SK-N-SH (cell line): ENCODE data around the gene ERC2.

ENCODE experiments used
- EZH2phosphoT487 ChIP-seq: fragments of 200-600 bp; sonication (generic); IDR thresholded peaks from 2 replicates; pipeline ENCODE4 v1.6.1; 2017; ENCODE audit warnings: low read depth, mixed run types, mild to moderate bottlenecking, antibody characterized with exemption, moderate library complexity, borderline replicate concordance
- MXI1 ChIP-seq: IDR thresholded peaks from 2 replicates; pipeline ENCODE4 v1.6.1; 2012; ENCODE audit warnings: mild to moderate bottlenecking, low read depth, low read length, improper control_type of control experiment
- POLR2AphosphoS5 ChIP-seq: IDR thresholded peaks from 2 replicates; pipeline ENCODE4 v1.6.1; 2012; ENCODE audit warnings: low read depth, low read length
- TAF1 ChIP-seq: IDR thresholded peaks from 2 replicates; pipeline ENCODE4 v1.6.1; 2012; ENCODE audit warnings: low read depth, mild to moderate bottlenecking, low read length, moderate library complexity, borderline replicate concordance
- TF ChIP-seq, protein P1 (sequence below): fragments of 200-600 bp; sonication (generic); IDR thresholded peaks from 2 replicates; pipeline ENCODE4 v1.6.1; 2017; ENCODE audit warnings: antibody characterized with exemption, mild to moderate bottlenecking, moderate library complexity

DNA sequence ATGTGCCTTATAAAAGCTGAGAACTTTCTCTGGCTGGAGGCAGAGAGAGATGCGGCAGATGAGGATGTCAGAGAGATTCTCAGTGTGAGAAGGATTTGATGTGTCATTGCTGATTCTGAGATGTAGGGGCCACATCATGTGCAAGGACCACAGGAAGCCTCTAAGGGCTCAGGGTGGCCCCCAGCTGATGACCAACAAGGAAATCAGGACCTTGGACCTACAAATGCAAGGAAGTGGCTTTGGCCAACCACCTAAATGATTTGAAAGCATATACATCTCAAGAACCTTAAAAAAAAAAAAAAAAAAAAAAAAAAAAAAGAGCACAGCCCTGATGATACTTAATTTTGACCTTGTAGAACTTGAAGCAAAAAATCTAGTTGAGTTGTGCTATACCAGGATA is 282.4 kb downstream of the ERC2 start:
- TF ChIP-seq POLR2AphosphoS5 (no peak), TAF1 (no peak), MXI1 (no peak), EZH2phosphoT487 (no peak)
- TF ChIP-seq, protein P1, sequence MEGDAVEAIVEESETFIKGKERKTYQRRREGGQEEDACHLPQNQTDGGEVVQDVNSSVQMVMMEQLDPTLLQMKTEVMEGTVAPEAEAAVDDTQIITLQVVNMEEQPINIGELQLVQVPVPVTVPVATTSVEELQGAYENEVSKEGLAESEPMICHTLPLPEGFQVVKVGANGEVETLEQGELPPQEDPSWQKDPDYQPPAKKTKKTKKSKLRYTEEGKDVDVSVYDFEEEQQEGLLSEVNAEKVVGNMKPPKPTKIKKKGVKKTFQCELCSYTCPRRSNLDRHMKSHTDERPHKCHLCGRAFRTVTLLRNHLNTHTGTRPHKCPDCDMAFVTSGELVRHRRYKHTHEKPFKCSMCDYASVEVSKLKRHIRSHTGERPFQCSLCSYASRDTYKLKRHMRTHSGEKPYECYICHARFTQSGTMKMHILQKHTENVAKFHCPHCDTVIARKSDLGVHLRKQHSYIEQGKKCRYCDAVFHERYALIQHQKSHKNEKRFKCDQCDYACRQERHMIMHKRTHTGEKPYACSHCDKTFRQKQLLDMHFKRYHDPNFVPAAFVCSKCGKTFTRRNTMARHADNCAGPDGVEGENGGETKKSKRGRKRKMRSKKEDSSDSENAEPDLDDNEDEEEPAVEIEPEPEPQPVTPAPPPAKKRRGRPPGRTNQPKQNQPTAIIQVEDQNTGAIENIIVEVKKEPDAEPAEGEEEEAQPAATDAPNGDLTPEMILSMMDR: no peak
